Measurements from ENCODE around the gene DBNDD2. TPM values are rescaled to one million over a fixed set of nuclear protein-coding genes. Genes with fewer than 3 reads are reported as not detected.
A peak's percentile ranks its signal among the peaks of the same experiment; 100 is the strongest.

DBNDD2 gene
- total RNA-seq, 1 experiment from 2014 or later: 21.5 TPM

- in situ Hi-C loops (cut with HindIII; ENCODE audit: low pct_unique_long_range_greater_than_20kb, low sequenced_read_pairs): no loop called here
- peak; percentile 72 for DNase-seq (ENCODE audit: low read depth)
Measured at GRCh38 chr20:45436732-45437485, 28.8 kb downstream of the DBNDD2 start.

- in situ Hi-C loops (cut with HindIII; ENCODE audit: low pct_unique_long_range_greater_than_20kb, low sequenced_read_pairs): no loop called here
- DNase-seq (ENCODE audit: low read depth): no peak
Measured at GRCh38 chr20:45440424-45440823, 32.3 kb downstream of the DBNDD2 start.

- in situ Hi-C loops (cut with HindIII; ENCODE audit: low pct_unique_long_range_greater_than_20kb, low sequenced_read_pairs): no loop called here
- DNase-seq (ENCODE audit: low read depth): no peak
Measured at GRCh38 chr20:45440891-45441685, 33.0 kb downstream of the DBNDD2 start.

GRCh38 chr20:45441746-45442145, 33.7 kb downstream of the DBNDD2 start:
- DNase-seq (ENCODE audit: low read depth): no peak
- in situ Hi-C loops (cut with HindIII; ENCODE audit: low pct_unique_long_range_greater_than_20kb, low sequenced_read_pairs): no loop called here

GRCh38 chr20:45444050-45444449, 36.0 kb downstream of the DBNDD2 start:
- no peak for DNase-seq (ENCODE audit: low read depth)
- in situ Hi-C loops (cut with HindIII; ENCODE audit: low pct_unique_long_range_greater_than_20kb, low sequenced_read_pairs): no loop called here

GRCh38 chr20:45445805-45446562, 37.9 kb downstream of the DBNDD2 start:
- peak; percentile 33 for DNase-seq (ENCODE audit: low read depth)
- in situ Hi-C loops (cut with HindIII; ENCODE audit: low pct_unique_long_range_greater_than_20kb, low sequenced_read_pairs): no loop called here

GRCh38 chr20:45448270-45448669, 40.2 kb downstream of the DBNDD2 start:
- in situ Hi-C loops (cut with HindIII; ENCODE audit: low pct_unique_long_range_greater_than_20kb, low sequenced_read_pairs): no loop called here
- no peak for DNase-seq (ENCODE audit: low read depth)

- DNase-seq (ENCODE audit: low read depth): no peak
- in situ Hi-C loops (cut with HindIII; ENCODE audit: low pct_unique_long_range_greater_than_20kb, low sequenced_read_pairs): no loop called here
Measured at GRCh38 chr20:45449528-45449927, 41.4 kb downstream of the DBNDD2 start.

GRCh38 chr20:45450097-45450818, 42.2 kb downstream of the DBNDD2 start:
- in situ Hi-C loops (cut with HindIII; ENCODE audit: low pct_unique_long_range_greater_than_20kb, low sequenced_read_pairs): no loop called here
- peak; percentile 52 for DNase-seq (ENCODE audit: low read depth)

- no peak for DNase-seq (ENCODE audit: low read depth)
- in situ Hi-C loops (cut with HindIII; ENCODE audit: low pct_unique_long_range_greater_than_20kb, low sequenced_read_pairs): no loop called here
Measured at GRCh38 chr20:45452238-45452637, 44.1 kb downstream of the DBNDD2 start.

GRCh38 chr20:45452772-45453691, 44.9 kb downstream of the DBNDD2 start:
- in situ Hi-C loops (cut with HindIII; ENCODE audit: low pct_unique_long_range_greater_than_20kb, low sequenced_read_pairs): no loop called here
- no peak for DNase-seq (ENCODE audit: low read depth)

- in situ Hi-C loops (cut with HindIII; ENCODE audit: low pct_unique_long_range_greater_than_20kb, low sequenced_read_pairs): no loop called here
- DNase-seq (ENCODE audit: low read depth): no peak
Measured at GRCh38 chr20:45456632-45457031, 48.5 kb downstream of the DBNDD2 start.

- DNase-seq (ENCODE audit: low read depth): no peak
- in situ Hi-C loops (cut with HindIII; ENCODE audit: low pct_unique_long_range_greater_than_20kb, low sequenced_read_pairs): no loop called here
Measured at GRCh38 chr20:45459606-45460005, 51.5 kb downstream of the DBNDD2 start.

Other genes with a start within 250 kb of the DBNDD2 start
- not detected in 2 replicates for gene PI3, start 233.4 kb upstream of the DBNDD2 start, total RNA-seq (2014; rRNA removed; shearing (Covaris generic); ENCODE audit: low replicate concordance)
- not detected in 2 replicates for gene SEMG1, start 201.3 kb upstream of the DBNDD2 start, total RNA-seq (2014; rRNA removed; shearing (Covaris generic); ENCODE audit: low replicate concordance)
- not detected in 2 replicates for gene SEMG2, start 186.9 kb upstream of the DBNDD2 start, total RNA-seq (2014; rRNA removed; shearing (Covaris generic); ENCODE audit: low replicate concordance)
- gene SLPI, start 153.7 kb upstream of the DBNDD2 start, total RNA-seq (2014; rRNA removed; shearing (Covaris generic); ENCODE audit: low replicate concordance): 1.5 TPM in 1 of 2 replicates, not detected in the other
- gene RBPJL, start 101.4 kb upstream of the DBNDD2 start, total RNA-seq (2014; rRNA removed; shearing (Covaris generic); ENCODE audit: low replicate concordance): not detected in 2 replicates
- 0.10 and 2.1 TPM in 2 replicates for gene MATN4, start 100.0 kb upstream of the DBNDD2 start, total RNA-seq (2014; rRNA removed; shearing (Covaris generic); ENCODE audit: low replicate concordance)
- gene SDC4, start 59.9 kb upstream of the DBNDD2 start, total RNA-seq (2014; rRNA removed; shearing (Covaris generic); ENCODE audit: low replicate concordance): 92.8 and 111 TPM in 2 replicates
- gene SYS1, start 45.1 kb upstream of the DBNDD2 start, total RNA-seq (2014; rRNA removed; shearing (Covaris generic); ENCODE audit: low replicate concordance): 59.1 and 84.9 TPM in 2 replicates
- gene TP53TG5, start 30.0 kb upstream of the DBNDD2 start, total RNA-seq (2014; rRNA removed; shearing (Covaris generic); ENCODE audit: low replicate concordance): not detected in 2 replicates
- gene PIGT, start 7.9 kb downstream of the DBNDD2 start, total RNA-seq (2014; rRNA removed; shearing (Covaris generic); ENCODE audit: low replicate concordance): 66.4 and 89.4 TPM in 2 replicates
- gene WFDC2, start 61.5 kb downstream of the DBNDD2 start, total RNA-seq (2014; rRNA removed; shearing (Covaris generic); ENCODE audit: low replicate concordance): not detected in 2 replicates
- gene SPINT3, start 107.3 kb downstream of the DBNDD2 start, total RNA-seq (2014; rRNA removed; shearing (Covaris generic); ENCODE audit: low replicate concordance): not detected in 2 replicates
- not detected in 2 replicates for gene WFDC6, start 131.2 kb downstream of the DBNDD2 start, total RNA-seq (2014; rRNA removed; shearing (Covaris generic); ENCODE audit: low replicate concordance)
- not detected in 2 replicates for gene EPPIN, start 139.1 kb downstream of the DBNDD2 start, total RNA-seq (2014; rRNA removed; shearing (Covaris generic); ENCODE audit: low replicate concordance)
- gene WFDC8, start 171.0 kb downstream of the DBNDD2 start, total RNA-seq (2014; rRNA removed; shearing (Covaris generic); ENCODE audit: low replicate concordance): not detected in 2 replicates
- gene WFDC10A, start 221.4 kb downstream of the DBNDD2 start, total RNA-seq (2014; rRNA removed; shearing (Covaris generic); ENCODE audit: low replicate concordance): not detected in 2 replicates
- gene WFDC9, start 223.0 kb downstream of the DBNDD2 start, total RNA-seq (2014; rRNA removed; shearing (Covaris generic); ENCODE audit: low replicate concordance): not detected in 2 replicates

Measured in Caki2 (cell line).